HepG2 (cell line): ENCODE results near the gene ARL15. TPM values are rescaled to one million over a fixed set of nuclear protein-coding genes. Genes with fewer than 3 reads are reported as not detected.

Experiments
- ARID5B ChIP-seq: IDR thresholded peaks from 2 replicates; pipeline ENCODE4 v1.4.0; 2020; ENCODE audit warnings: mild to moderate bottlenecking, missing genetic modification reagents
- DDIT3 ChIP-seq: sonication (generic); formaldehyde crosslinking; IDR thresholded peaks from 2 replicates; pipeline ENCODE4 v1.4.0; 2020; ENCODE audit warnings: mild to moderate bottlenecking, missing genetic modification reagents
- KLF15 ChIP-seq: sonication (generic); formaldehyde crosslinking; IDR thresholded peaks from 2 replicates; pipeline ENCODE4 v1.8.1; 2023; ENCODE audit warnings: borderline replicate concordance, mild to moderate bottlenecking, inconsistent platforms, missing genetic modification reagents, mixed read lengths
- PRMT3 ChIP-seq: sonication (generic); formaldehyde crosslinking; IDR thresholded peaks from 2 replicates; pipeline ENCODE4 v1.8.1; 2022; ENCODE audit warnings: low read depth, mild to moderate bottlenecking, moderate library complexity, missing genetic modification reagents, borderline replicate concordance
- ZFP36L2 ChIP-seq: sonication (generic); formaldehyde crosslinking; IDR thresholded peaks from 2 replicates; pipeline ENCODE4 v1.4.0; 2020; ENCODE audit warnings: missing genetic modification reagents
- ZNF629 ChIP-seq: sonication (generic); formaldehyde crosslinking; conservative IDR thresholded peaks from 2 replicates; pipeline ENCODE4 v1.5.0; 2020; ENCODE audit warnings: missing genetic modification reagents
- ZNF737 ChIP-seq: sonication (generic); formaldehyde crosslinking; IDR thresholded peaks from 2 replicates; pipeline ENCODE4 v1.5.0; 2020; ENCODE audit warnings: missing genetic modification reagents, mild to moderate bottlenecking, borderline replicate concordance
- polyA plus RNA-seq, 8 experiments: library from polyadenylated mRNA; depleted of rRNA in 3 of 8; stranded (reverse) in 7 of 8; unstranded in 1 of 8; fragments of >200 nt; fragmentation: Illumina TruSeq in 4 of 8; extraction: Trizol in 4 of 8; gene quantifications; 2 replicates each; pipeline versions ENCODE4 v1.2.1 to v1.2.3, GENCODE V29; 2011 to 2016; ENCODE audit warnings: low read depth in 4 of 8, missing spikeins in 1 of 8, mixed read lengths in 1 of 8; ENCODE audit not compliant: insufficient read depth in 1 of 8
- total RNA-seq, 5 experiments: library from RNA; depleted of rRNA; stranded (reverse); fragments of >200 nt; fragmentation: Illumina TruSeq; extraction: Trizol; gene quantifications; 2 replicates each; pipeline ENCODE4 v1.2.3, GENCODE V29; 2016; ENCODE audit warnings: low read depth in 1 of 5

ARL15 gene
- total and polyA plus RNA-seq, 2 of the 13 experiments (the other 11 are each of a cell fraction or from before 2014, with no cell fraction given): 2.5 to 7.7 TPM

- TF ChIP-seq ARID5B (CRISPR knock-in tag): peak; percentile 30; the same call in 1 of the 2 replicates
- TF ChIP-seq PRMT3 (CRISPR knock-in tag): no peak
- no peak for TF ChIP-seq DDIT3
- no peak for TF ChIP-seq ZFP36L2 (CRISPR knock-in tag)
- TF ChIP-seq KLF15 (CRISPR knock-in tag): no peak
- no peak for TF ChIP-seq ZNF737 (CRISPR knock-in tag)
- TF ChIP-seq ZNF629: no peak
These were observed 301.0 kb downstream of the ARL15 start (continued) for GRCh38 chr5:54009357-54009756.
